NCI-H345 treated with DMSO at 0.1 percent for 48 hours (cell line): Measurements from ENCODE around the gene STK31.
"Not testable (repeated sequence)": the region's sequence is repeated elsewhere in the genome, so short reads cannot be mapped to it uniquely, and the experiment has no call there.

Experiments
- DNase-seq: peaks from one replicate; lab custom pipeline; 2025; ENCODE audit not compliant: unreplicated experiment; lab: John Stamatoyannopoulos, UW

The STK31 gene

GRCh38 chr7:23713285-23714149 lies 3.5 kb downstream of the STK31 start:
- no peak for DNase-seq

DNA sequence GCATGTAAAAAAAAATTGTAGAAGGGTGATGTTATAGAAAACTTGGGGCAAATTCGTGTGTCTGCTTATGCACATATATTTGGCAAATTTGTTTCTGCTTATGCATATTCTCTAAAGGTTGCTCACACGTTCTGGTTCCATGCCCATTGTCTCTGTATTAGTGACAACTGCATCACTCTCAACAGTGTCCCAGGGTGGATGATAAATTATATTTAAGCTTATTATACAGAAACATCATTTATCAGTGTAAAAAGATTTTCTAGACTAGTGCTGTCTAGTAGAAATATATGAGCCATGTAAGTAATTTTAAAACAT lies 4.1 kb downstream of the STK31 start:
- no peak for DNase-seq

DNA sequence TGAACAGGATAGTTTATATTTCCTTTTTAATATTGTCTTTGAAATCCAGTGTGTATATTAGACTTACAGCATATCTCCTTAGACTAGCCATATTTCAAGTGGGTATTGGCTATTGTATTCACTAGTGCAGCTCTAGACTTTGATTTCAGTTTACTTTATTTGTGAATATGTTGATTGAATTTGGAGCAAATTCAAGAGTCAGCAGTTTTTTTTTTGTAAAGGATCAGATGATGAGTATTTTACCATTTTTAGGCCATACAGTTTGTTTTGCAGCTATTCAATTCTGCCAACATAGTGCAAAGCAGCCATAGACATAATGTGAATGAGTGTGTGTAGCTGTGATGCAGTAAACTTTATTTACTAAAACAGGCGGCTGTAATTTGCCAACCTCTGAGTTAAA lies 4.6 kb downstream of the STK31 start:
- no peak for DNase-seq

- no peak for DNase-seq
Observed at GRCh38 chr7:23715099-23715498, 5.1 kb downstream of the STK31 start.

- DNase-seq = no peak
Observed at GRCh38 chr7:23717788-23718187, 7.8 kb downstream of the STK31 start.

DNA sequence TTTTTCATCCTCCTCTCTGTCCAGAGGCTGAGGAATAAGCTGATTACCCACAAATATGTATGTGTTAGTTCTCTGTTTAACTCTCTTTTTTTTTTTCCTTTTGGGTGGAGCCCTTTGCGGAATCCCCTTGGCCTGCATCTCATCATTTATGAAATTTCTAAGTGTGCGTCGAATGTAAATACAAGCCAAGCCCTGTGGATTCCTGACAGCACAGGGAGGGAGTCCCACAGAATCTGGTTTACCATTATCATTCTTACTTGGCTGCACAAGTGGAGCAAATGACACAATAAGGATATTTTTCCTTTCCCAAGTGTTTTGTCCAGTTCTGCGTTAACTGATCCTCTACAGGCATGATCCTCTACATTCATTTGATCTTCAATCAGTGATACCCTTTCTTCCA lies 11.4 kb downstream of the STK31 start:
- DNase-seq = no peak

DNA sequence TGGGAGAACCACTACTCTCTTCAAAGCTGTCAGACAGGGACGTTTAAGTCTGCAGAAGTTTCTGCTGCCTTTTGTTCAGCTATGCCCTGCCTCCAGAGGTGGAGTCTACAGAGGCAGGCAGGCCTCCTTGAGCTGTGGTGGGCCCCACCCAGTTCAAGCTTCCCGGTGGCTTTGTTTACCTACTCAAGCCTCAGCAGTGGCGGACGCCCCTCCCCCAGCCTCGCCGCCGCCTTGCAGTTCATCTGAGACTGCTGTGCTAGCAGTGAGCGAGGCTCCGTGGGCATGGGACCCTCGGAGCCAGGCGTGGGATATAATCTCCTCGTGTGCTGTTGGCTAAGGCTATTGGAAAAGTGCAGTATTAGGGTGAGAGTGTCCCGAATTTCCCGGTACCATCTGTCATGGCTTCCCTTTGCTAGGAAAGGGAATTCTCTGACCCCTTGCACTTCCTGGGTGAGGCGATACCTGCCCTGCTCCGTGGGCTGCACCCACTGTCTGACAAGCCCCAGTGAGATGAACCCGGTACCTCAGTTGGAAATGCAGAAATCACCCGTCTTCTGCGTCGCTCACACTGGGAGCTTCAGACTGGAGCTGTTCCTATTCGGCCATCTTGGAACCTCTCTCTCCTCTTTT lies 12.7 kb downstream of the STK31 start:
- not testable (repeated sequence) for DNase-seq

DNA sequence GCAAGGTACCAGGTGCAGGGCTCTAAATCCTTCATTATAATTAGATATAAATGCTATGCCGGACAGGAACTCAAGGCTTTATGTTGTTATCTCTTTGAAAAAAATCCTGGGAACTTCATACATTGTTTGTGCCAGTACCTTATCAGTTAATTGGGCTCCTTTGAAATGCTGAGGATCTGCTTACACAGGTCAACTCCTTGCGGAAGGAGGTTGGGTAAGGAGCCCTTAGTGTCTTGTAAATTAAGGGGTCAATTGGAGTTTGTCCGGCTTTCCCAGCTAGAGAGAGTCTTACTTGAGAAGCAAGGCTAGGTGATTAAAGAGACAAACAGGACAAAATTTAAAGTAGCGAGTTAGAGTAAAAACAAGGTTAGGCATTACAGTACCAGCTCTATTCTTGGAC lies 14.1 kb downstream of the STK31 start:
- not testable (repeated sequence) for DNase-seq

- no peak for DNase-seq
Observed at GRCh38 chr7:23742051-23742450, 32.0 kb downstream of the STK31 start.

- no peak for DNase-seq
Observed at GRCh38 chr7:23743226-23743625, 33.2 kb downstream of the STK31 start.

GRCh38 chr7:23746629-23747028 lies 36.6 kb downstream of the STK31 start:
- DNase-seq = no peak

- DNase-seq = no peak
Observed at GRCh38 chr7:23751852-23752251, 41.8 kb downstream of the STK31 start.

- DNase-seq = not testable (repeated sequence)
Observed at GRCh38 chr7:23758839-23759238, 48.8 kb downstream of the STK31 start.

DNA sequence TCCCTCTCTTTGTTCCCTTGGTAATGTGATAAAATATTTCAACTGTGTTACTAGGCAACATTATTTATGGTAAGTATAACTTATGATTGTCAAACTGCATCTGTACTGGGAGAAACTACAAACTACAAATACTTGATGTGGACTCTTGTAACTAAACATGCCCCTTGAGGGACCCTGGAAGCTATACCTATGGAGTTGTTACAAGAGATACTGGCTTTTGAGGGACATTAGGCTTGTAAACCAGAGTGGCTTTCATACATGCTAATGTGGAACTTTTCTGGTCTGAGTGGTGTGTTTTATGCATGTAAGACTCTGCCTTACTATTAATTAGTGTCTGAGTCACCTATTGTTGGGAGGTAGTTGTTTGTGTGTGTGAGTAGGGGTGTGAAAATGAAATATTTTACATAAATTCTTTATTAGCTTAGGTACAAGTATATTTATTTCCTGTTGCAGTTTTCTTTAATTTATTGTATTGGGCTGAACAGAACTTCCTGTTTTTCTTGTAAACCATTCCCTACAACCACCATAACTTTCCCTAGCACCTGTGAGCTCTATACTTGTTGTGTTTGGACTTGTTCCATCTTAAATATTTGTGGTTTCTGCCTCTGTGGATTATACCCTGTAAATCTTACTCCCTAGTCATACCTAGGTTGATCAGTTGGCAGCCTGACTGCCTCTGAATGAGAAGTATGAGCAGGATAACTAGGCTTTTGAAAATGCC lies 49.8 kb downstream of the STK31 start:
- no peak for DNase-seq

DNA sequence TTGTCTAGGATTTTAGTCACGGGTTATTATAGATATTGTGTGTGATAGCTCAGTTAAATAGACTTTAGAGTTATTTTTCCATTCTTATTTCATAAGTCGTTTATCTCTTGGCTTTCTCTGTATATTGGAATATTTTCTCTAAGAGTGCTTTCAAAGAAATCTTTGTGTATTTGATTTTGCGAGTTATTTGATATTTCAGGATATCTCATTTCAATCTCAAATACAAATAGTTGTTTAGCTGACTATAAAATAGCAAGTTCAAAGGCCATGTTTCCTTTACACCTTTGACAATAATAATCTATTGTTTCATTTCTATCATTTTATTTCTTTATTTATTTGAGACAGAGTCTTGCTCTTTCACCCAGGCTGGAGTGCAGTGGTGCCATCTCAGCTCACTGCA lies 55.9 kb downstream of the STK31 start:
- no peak for DNase-seq

DNA sequence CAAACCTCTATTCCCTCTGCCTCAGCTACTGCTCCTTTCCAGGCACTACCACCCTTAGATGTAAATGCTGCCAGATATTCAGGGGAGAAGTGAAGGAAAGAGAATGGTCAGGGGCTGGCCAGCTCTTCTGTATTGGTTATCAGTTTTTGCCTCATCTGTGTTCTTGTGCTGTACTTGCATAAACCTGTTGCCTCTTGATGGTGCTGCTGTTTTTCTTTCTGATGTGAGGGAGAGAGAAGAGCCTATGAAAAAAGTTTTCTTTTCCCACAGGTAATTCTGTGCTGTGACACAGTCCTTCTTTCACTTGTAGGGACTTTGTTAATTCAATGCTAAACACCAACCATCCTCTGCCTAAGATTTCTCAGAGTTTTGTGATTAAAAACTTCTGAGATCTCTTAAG lies 57.5 kb downstream of the STK31 start:
- no peak for DNase-seq

GRCh38 chr7:23768022-23768421 lies 58.0 kb downstream of the STK31 start:
- DNase-seq = no peak

GRCh38 chr7:23779185-23779800 lies 69.3 kb downstream of the STK31 start:
- DNase-seq = not testable (repeated sequence)

DNA sequence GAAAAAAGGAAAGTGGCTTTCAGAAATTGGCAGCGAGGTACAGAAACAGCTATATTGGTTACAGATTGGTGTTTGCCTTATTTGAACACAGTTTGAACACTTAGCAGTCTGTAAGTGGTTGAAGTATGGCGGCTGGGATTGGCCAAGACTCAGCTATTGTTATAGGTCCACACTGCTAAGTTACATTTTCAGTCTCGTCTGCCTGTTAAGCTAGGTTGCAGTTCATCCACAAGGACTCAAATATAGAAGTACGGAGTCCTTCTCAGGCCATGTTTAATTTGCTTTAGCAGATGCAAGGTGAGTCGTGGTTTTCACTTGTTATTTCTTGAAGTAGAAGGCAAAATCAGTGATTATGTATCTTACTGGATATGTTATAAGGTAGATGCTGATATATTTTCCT lies 73.1 kb downstream of the STK31 start:
- DNase-seq = no peak

DNA sequence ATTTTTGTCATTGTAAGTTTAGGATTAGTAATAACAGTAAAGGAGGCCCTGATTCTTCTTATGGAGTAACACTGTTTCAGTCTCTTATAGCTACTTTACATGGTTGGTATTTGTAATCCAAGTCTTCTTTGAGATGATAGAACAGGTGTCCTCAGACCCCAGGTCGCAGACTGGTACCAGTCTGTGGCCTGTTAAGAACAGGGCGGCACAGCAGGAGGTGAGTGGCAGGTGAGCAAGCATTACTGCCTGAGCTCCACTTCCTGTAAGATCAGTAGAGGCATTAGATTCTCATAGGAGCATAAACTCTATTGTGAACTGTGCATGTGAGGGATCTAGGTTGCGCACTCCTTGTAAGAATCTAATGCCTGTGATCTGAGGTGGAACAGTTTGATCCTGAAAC lies 77.3 kb downstream of the STK31 start:
- DNase-seq = no peak

DNA sequence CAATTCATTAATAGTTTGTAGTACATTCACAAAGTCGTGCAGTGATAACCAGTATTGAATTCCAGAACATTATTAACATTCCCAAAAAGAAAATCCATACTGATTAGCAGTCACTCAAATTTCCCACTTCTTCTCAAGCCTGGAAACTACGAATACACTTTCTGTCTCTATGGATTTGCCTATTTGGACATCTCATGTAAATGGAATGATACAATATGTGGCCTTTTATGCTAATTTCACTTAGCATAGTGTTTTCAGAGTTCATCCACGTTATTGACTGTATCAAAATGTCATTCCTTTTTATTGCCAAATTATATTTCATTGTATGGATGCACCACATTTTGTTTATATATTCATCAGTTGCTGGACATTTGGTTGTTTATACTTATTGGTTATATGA lies 78.8 kb downstream of the STK31 start:
- DNase-seq = no peak

DNA sequence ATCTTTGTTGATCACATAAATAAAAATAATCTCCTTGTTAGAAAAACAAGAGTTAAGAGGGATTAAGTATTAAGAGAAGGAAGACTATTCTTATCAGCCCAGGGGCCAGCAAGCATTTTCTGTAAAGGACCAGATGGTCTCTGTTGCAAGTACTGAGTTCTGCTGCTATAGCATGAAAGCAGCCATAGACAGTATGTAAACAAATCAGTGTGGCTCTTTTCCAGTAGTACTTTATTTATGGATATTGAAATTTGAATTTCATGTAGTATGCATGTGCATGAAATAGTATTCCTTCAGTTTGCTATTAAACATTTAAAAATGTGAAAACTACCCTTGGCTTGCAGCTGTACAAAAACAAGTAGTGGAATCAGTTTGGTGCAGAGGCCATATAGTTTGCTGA lies 81.7 kb downstream of the STK31 start:
- DNase-seq = no peak
